ENCODE data around the gene NID1. TPM values are rescaled to one million over a fixed set of nuclear protein-coding genes. Genes with fewer than 3 reads are reported as not detected.
"Not testable (repeated sequence)": the region's sequence is repeated elsewhere in the genome, so short reads cannot be mapped to it uniquely, and the experiment has no call there.

NID1 gene
- total RNA-seq, 3 donors from 2014 or later = 0.16 to 0.32 (median 0.25) TPM

- H3K36me3 Mint-ChIP-seq (ENCODE audit: insufficient read depth); DNase-seq; H3K9me3 Mint-ChIP-seq; H3K27me3 Mint-ChIP-seq (ENCODE audit: low read depth); H3K4me3 Mint-ChIP-seq; ATAC-seq: not testable (repeated sequence)
- peaks cover 14% of the 10 kb centered on the region for H3K4me1 Mint-ChIP-seq (ENCODE audit: low read depth)
These were observed 92.2 kb downstream of the NID1 start for GRCh38 chr1:235972691-235973090.

GRCh38 chr1:235972311-235972689 is 92.6 kb downstream of the NID1 start:
- H3K4me3 Mint-ChIP-seq = peak overlapping the region; percentile 51
- H3K9me3 Mint-ChIP-seq = no peaks in the 10 kb centered on the region
- ATAC-seq = peak; percentile 7 to 16
- no peaks in the 10 kb centered on the region for H3K36me3 Mint-ChIP-seq (ENCODE audit: insufficient read depth)
- DNase-seq = no peak
- no peaks in the 10 kb centered on the region for H3K27me3 Mint-ChIP-seq (ENCODE audit: low read depth)
- peaks cover 14% of the 10 kb centered on the region for H3K4me1 Mint-ChIP-seq (ENCODE audit: low read depth)

- peak; percentile 88 for DNase-seq
- peak overlapping the region; percentile 51 for H3K4me3 Mint-ChIP-seq
- H3K4me1 Mint-ChIP-seq (ENCODE audit: low read depth) = peaks cover 14% of the 10 kb centered on the region
- H3K27me3 Mint-ChIP-seq (ENCODE audit: low read depth) = no peaks in the 10 kb centered on the region
- H3K9me3 Mint-ChIP-seq = no peaks in the 10 kb centered on the region
- H3K36me3 Mint-ChIP-seq (ENCODE audit: insufficient read depth) = no peaks in the 10 kb centered on the region
- ATAC-seq = peak; percentile 97 to 98
These were observed 93.1 kb downstream of the NID1 start for GRCh38 chr1:235971571-235972310.

DNA sequence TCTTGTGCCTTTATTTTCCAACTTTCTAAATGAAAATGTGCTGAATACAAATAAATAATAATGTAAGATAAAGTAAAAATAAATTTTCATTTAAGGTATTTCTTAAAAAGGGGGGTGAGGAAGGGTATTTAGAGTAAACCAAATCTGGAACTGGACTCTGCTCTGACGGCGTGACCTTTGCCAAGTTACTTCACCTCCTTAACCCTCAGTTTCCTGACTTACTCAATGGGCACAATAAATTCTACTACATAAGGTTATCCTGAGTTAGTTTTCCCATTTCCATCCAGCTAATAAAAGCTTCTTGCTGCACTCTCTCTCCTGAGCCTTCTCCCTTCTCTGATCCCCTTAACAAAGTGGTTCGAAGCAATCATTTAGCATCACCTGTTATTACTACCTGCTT is 93.9 kb downstream of the NID1 start:
- Mint-ChIP-seq H3K4me1 (ENCODE audit: low read depth) (peaks cover 17% of the 10 kb centered on the region), H3K4me3 (no peak overlapping the region), H3K36me3 (ENCODE audit: insufficient read depth) (no peaks in the 10 kb centered on the region), H3K9me3 (no peaks in the 10 kb centered on the region), H3K27me3 (ENCODE audit: low read depth) (no peaks in the 10 kb centered on the region)
- ATAC-seq (no peak), DNase-seq (no peak)

- peaks cover 29% of the 10 kb centered on the region for H3K4me1 Mint-ChIP-seq (ENCODE audit: low read depth)
- peaks cover 8% of the 10 kb centered on the region for H3K9me3 Mint-ChIP-seq
- H3K4me3 Mint-ChIP-seq = no peak overlapping the region
- ATAC-seq = no peak
- DNase-seq = no peak
- no peaks in the 10 kb centered on the region for H3K36me3 Mint-ChIP-seq (ENCODE audit: insufficient read depth)
- H3K27me3 Mint-ChIP-seq (ENCODE audit: low read depth) = no peaks in the 10 kb centered on the region
These were observed 96.1 kb downstream of the NID1 start for GRCh38 chr1:235968831-235969230.

GRCh38 chr1:235966134-235966533 is 98.8 kb downstream of the NID1 start:
- H3K4me1 Mint-ChIP-seq (ENCODE audit: low read depth) = peaks cover 16% of the 10 kb centered on the region
- not testable (repeated sequence) for H3K27me3 Mint-ChIP-seq (ENCODE audit: low read depth); H3K36me3 Mint-ChIP-seq (ENCODE audit: insufficient read depth); ATAC-seq; DNase-seq; H3K4me3 Mint-ChIP-seq; H3K9me3 Mint-ChIP-seq

- H3K27me3 Mint-ChIP-seq (ENCODE audit: low read depth) = no peaks in the 10 kb centered on the region
- no peaks in the 10 kb centered on the region for H3K36me3 Mint-ChIP-seq (ENCODE audit: insufficient read depth)
- H3K4me1 Mint-ChIP-seq (ENCODE audit: low read depth) = peaks cover 14% of the 10 kb centered on the region
- DNase-seq = no peak
- H3K4me3 Mint-ChIP-seq = no peak overlapping the region
- H3K9me3 Mint-ChIP-seq = peaks cover 8% of the 10 kb centered on the region
- ATAC-seq = no peak
These were observed 104.1 kb downstream of the NID1 start for GRCh38 chr1:235960809-235961208.

GRCh38 chr1:235958021-235958420 is 106.9 kb downstream of the NID1 start:
- ATAC-seq (no peak), DNase-seq (no peak)
- H3K4me3 Mint-ChIP-seq = no peak overlapping the region
- H3K36me3 Mint-ChIP-seq (ENCODE audit: insufficient read depth) = no peaks in the 10 kb centered on the region
- no peaks in the 10 kb centered on the region for H3K9me3 Mint-ChIP-seq
- H3K4me1 Mint-ChIP-seq (ENCODE audit: low read depth) = peaks cover 30% of the 10 kb centered on the region
- no peaks in the 10 kb centered on the region for H3K27me3 Mint-ChIP-seq (ENCODE audit: low read depth)

- DNase-seq = no peak
- H3K4me3 Mint-ChIP-seq = no peak overlapping the region
These were observed 109.1 kb downstream of the NID1 start for GRCh38 chr1:235955777-235956176.

GRCh38 chr1:235954306-235955283 is 110.3 kb downstream of the NID1 start:
- ATAC-seq (peak; percentile 34 to 35), DNase-seq (peak; percentile 22)
- Mint-ChIP-seq H3K4me3 (peak overlapping the region; percentile 33), H3K4me1 (ENCODE audit: low read depth) (peaks cover 40% of the 10 kb centered on the region), H3K9me3 (no peaks in the 10 kb centered on the region), H3K27me3 (ENCODE audit: low read depth) (no peaks in the 10 kb centered on the region), H3K36me3 (ENCODE audit: insufficient read depth) (no peaks in the 10 kb centered on the region)

More at GRCh38 chr1:235955777-235956176, 109.1 kb downstream of the NID1 start:
- Mint-ChIP-seq H3K36me3 (ENCODE audit: insufficient read depth) (no peaks in the 10 kb centered on the region), H3K4me1 (ENCODE audit: low read depth) (peaks cover 40% of the 10 kb centered on the region), H3K9me3 (no peaks in the 10 kb centered on the region), H3K27me3 (ENCODE audit: low read depth) (no peaks in the 10 kb centered on the region)
- no peak for ATAC-seq

DNA sequence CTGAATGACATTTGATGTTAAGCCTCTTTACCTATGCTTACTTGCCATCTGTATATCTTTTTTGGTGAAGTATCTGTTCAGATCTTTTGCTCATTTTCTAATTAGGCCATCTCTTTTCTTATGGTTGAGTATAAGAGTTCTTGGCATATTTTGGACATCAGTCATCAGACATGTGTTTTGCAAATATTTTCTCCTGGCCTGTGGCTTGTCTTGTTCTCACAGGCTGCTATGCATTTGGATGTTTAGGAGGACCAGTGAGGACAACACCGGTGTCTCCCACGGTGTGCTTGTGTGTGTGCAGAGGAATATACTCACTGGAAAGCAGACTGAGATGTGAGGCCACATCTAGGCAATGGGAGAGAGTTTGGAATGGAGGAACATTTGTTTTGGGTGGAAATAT is 111.1 kb downstream of the NID1 start:
- no peaks in the 10 kb centered on the region for H3K9me3 Mint-ChIP-seq
- no peaks in the 10 kb centered on the region for H3K27me3 Mint-ChIP-seq (ENCODE audit: low read depth)
- H3K4me3 Mint-ChIP-seq = no peak overlapping the region
- no peaks in the 10 kb centered on the region for H3K36me3 Mint-ChIP-seq (ENCODE audit: insufficient read depth)
- ATAC-seq (no peak), DNase-seq (no peak)
- H3K4me1 Mint-ChIP-seq (ENCODE audit: low read depth) = peaks cover 40% of the 10 kb centered on the region

- Mint-ChIP-seq H3K9me3 (no peaks in the 10 kb centered on the region), H3K36me3 (ENCODE audit: insufficient read depth) (no peaks in the 10 kb centered on the region), H3K27me3 (ENCODE audit: low read depth) (no peaks in the 10 kb centered on the region), H3K4me3 (no peak overlapping the region), H3K4me1 (ENCODE audit: low read depth) (peaks cover 40% of the 10 kb centered on the region)
- DNase-seq = no peak
- ATAC-seq = peak; percentile 97 to 98
These were observed 111.8 kb downstream of the NID1 start for GRCh38 chr1:235952950-235953615.

DNA sequence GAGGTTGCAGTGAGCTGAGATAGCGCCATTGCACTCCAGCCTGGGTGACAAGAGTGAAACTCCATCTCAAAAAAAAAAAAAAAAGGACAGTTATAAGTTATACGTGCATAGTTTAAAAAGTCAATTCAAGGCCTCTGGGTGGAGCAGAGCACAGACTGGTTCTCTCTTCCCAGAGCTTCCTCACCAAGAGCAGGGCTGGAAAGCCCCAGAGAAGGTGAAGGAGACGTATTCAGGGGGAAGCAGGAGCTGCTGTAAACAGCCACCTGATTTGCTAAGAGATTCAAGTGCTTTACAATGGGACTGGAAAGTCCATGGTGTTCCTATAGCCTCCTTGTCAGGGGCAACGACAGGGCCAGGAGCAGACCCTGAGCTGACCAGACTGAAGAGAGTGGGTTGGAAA is 113.2 kb downstream of the NID1 start:
- no peaks in the 10 kb centered on the region for H3K9me3 Mint-ChIP-seq
- no peak overlapping the region for H3K4me3 Mint-ChIP-seq
- H3K36me3 Mint-ChIP-seq (ENCODE audit: insufficient read depth) = no peaks in the 10 kb centered on the region
- peaks cover 40% of the 10 kb centered on the region for H3K4me1 Mint-ChIP-seq (ENCODE audit: low read depth)
- DNase-seq (no peak), ATAC-seq (no peak)
- H3K27me3 Mint-ChIP-seq (ENCODE audit: low read depth) = no peaks in the 10 kb centered on the region

GRCh38 chr1:235950318-235950717 is 114.6 kb downstream of the NID1 start:
- no peak for ATAC-seq
- H3K4me1 Mint-ChIP-seq (ENCODE audit: low read depth) = peaks cover 40% of the 10 kb centered on the region
- no peaks in the 10 kb centered on the region for H3K36me3 Mint-ChIP-seq (ENCODE audit: insufficient read depth)
- DNase-seq = no peak
- H3K4me3 Mint-ChIP-seq = no peak overlapping the region
- H3K27me3 Mint-ChIP-seq (ENCODE audit: low read depth) = no peaks in the 10 kb centered on the region
- H3K9me3 Mint-ChIP-seq = no peaks in the 10 kb centered on the region
